IPS DF 6.9 (cell line): ENCODE measurements around the gene ARSI.

Source experiments
- DNase-seq: peaks from one replicate; pipeline ENCODE4 v3.0.0-alpha.2; 2013; ENCODE audit warnings: low read depth, low spot score
- H3K27ac ChIP-seq: one replicate; pipeline ENCODE4 v1.5.1; 2013; ENCODE audit warnings: low read length, control low read depth
- H3K27me3 ChIP-seq: 2 replicates; pipeline ENCODE4 v1.6.1; 2013; ENCODE audit warnings: mild to moderate bottlenecking, low read length; ENCODE audit not compliant: control insufficient read depth, insufficient read depth
- H3K36me3 ChIP-seq: 2 replicates; pipeline ENCODE4 v1.6.1; 2013; ENCODE audit warnings: low read length; ENCODE audit not compliant: control insufficient read depth, insufficient read depth
- H3K4me1 ChIP-seq: 2 replicates; pipeline ENCODE4 v1.6.1; 2013; ENCODE audit warnings: low read length; ENCODE audit not compliant: control insufficient read depth, insufficient read depth
- H3K4me3 ChIP-seq: 2 replicates; pipeline ENCODE4 v1.5.1; 2013; ENCODE audit warnings: mild to moderate bottlenecking, low read length
- H3K9me3 ChIP-seq: 2 replicates; pipeline ENCODE4 v1.6.1; 2013; ENCODE audit warnings: low read length, inconsistent platforms; ENCODE audit not compliant: control insufficient read depth, insufficient read depth
- WGBS: extraction: QIAGEN DNeasy Blood & Tissue Kit; methylation state at CpG from one replicate; pipeline ENCODE4 v1.1.7; 2013; ENCODE audit warnings: mixed read lengths, missing lambda C conversion rate; ENCODE audit not compliant: insufficient read length, insufficient coverage; 5-methylcytosine and 5-hydroxymethylcytosine counted together

The ARSI gene

GRCh38 chr5:150265870-150266383 lies 36.8 kb downstream of the ARSI start:
- no peak overlapping the region for H3K4me3 ChIP-seq
- H3K9me3 ChIP-seq: no peaks in the 10 kb centered on the region
- whole genome bisulfite sequencing: no CpG with 5 or more reads among the region's 6 CpGs
- H3K27ac ChIP-seq: no peak overlapping the region
- H3K4me1 ChIP-seq: peaks cover 7% of the 10 kb centered on the region
- no peak for DNase-seq
- H3K36me3 ChIP-seq: no peaks in the 10 kb centered on the region
- H3K27me3 ChIP-seq: no peaks in the 10 kb centered on the region

GRCh38 chr5:150264667-150265603 lies 37.8 kb downstream of the ARSI start:
- peaks cover 7% of the 10 kb centered on the region for H3K4me1 ChIP-seq
- no peaks in the 10 kb centered on the region for H3K27me3 ChIP-seq
- no peaks in the 10 kb centered on the region for H3K36me3 ChIP-seq
- no peak overlapping the region for H3K27ac ChIP-seq
- DNase-seq: no peak
- no CpG with 5 or more reads among the region's 23 CpGs for WGBS
- no peaks in the 10 kb centered on the region for H3K9me3 ChIP-seq
- H3K4me3 ChIP-seq: no peak overlapping the region

GRCh38 chr5:150263801-150264621 lies 38.7 kb downstream of the ARSI start:
- H3K27me3 ChIP-seq: no peaks in the 10 kb centered on the region
- no CpG with 5 or more reads among the region's 11 CpGs for WGBS
- H3K36me3 ChIP-seq: no peaks in the 10 kb centered on the region
- H3K27ac ChIP-seq: no peak overlapping the region
- H3K4me3 ChIP-seq: no peak overlapping the region
- H3K4me1 ChIP-seq: peaks cover 5% of the 10 kb centered on the region; the same call in 1 of the 2 replicates
- DNase-seq: no peak
- H3K9me3 ChIP-seq: no peaks in the 10 kb centered on the region

GRCh38 chr5:150263375-150263775 lies 39.3 kb downstream of the ARSI start:
- Histone ChIP-seq H3K4me3 (no peak overlapping the region), H3K4me1 (peaks cover 5% of the 10 kb centered on the region; the same call in 1 of the 2 replicates), H3K9me3 (no peaks in the 10 kb centered on the region), H3K27ac (no peak overlapping the region), H3K27me3 (no peaks in the 10 kb centered on the region), H3K36me3 (no peaks in the 10 kb centered on the region)
- DNase-seq: no peak
- 100% methylated on average over 4 of the region's 5 CpGs for WGBS

- Histone ChIP-seq H3K36me3 (no peaks in the 10 kb centered on the region), H3K27me3 (no peaks in the 10 kb centered on the region), H3K4me3 (no peak overlapping the region), H3K9me3 (no peaks in the 10 kb centered on the region), H3K4me1 (peaks cover 5% of the 10 kb centered on the region; the same call in 1 of the 2 replicates), H3K27ac (no peak overlapping the region)
- no CpG with 5 or more reads among the region's 7 CpGs for WGBS
- no peak for DNase-seq
Measured at GRCh38 chr5:150262502-150262901, 40.2 kb downstream of the ARSI start.

- no peak overlapping the region for H3K27ac ChIP-seq
- H3K36me3 ChIP-seq: no peaks in the 10 kb centered on the region
- DNase-seq: no peak
- H3K4me3 ChIP-seq: no peak overlapping the region
- no peaks in the 10 kb centered on the region for H3K9me3 ChIP-seq
- H3K4me1 ChIP-seq: peaks cover 3% of the 10 kb centered on the region; the same call in 1 of the 2 replicates
- no CpG with 5 or more reads among the region's 8 CpGs for WGBS
- H3K27me3 ChIP-seq: no peaks in the 10 kb centered on the region
Measured at GRCh38 chr5:150261231-150261630, 41.5 kb downstream of the ARSI start.

- no peak for DNase-seq
- no CpG with 5 or more reads among the region's 6 CpGs for WGBS
Measured at GRCh38 chr5:150258130-150258529, 44.6 kb downstream of the ARSI start.

GRCh38 chr5:150257424-150257823 lies 45.3 kb downstream of the ARSI start:
- Histone ChIP-seq H3K27ac (no peak overlapping the region), H3K36me3 (no peaks in the 10 kb centered on the region), H3K4me3 (no peak overlapping the region), H3K4me1 (0 out of 2 replicates have a peak, but pooled peaks cover 2% of the 10 kb centered on the region), H3K9me3 (no peaks in the 10 kb centered on the region), H3K27me3 (no peaks in the 10 kb centered on the region)
- DNase-seq: no peak
- no CpG with 5 or more reads among the region's 11 CpGs for WGBS

More at GRCh38 chr5:150258130-150258529, 44.6 kb downstream of the ARSI start:
- Histone ChIP-seq H3K27me3 (no peaks in the 10 kb centered on the region), H3K9me3 (no peaks in the 10 kb centered on the region), H3K4me3 (no peak overlapping the region), H3K27ac (no peak overlapping the region), H3K4me1 (0 out of 2 replicates have a peak, but pooled peaks cover 2% of the 10 kb centered on the region), H3K36me3 (no peaks in the 10 kb centered on the region)

- WGBS: no CpG with 5 or more reads among the region's 12 CpGs
- DNase-seq: peak; percentile 18
- Histone ChIP-seq H3K27me3 (no peaks in the 10 kb centered on the region), H3K36me3 (no peaks in the 10 kb centered on the region), H3K4me3 (no peak overlapping the region), H3K9me3 (no peaks in the 10 kb centered on the region), H3K27ac (no peak overlapping the region), H3K4me1 (0 out of 2 replicates have a peak, but pooled peaks cover 2% of the 10 kb centered on the region)
Measured at GRCh38 chr5:150256410-150257064, 46.2 kb downstream of the ARSI start.
